Measurements from ENCODE around the gene NOX4.
"Not testable (repeated sequence)": the region's sequence is repeated elsewhere in the genome, so short reads cannot be mapped to it uniquely, and the experiment has no call there.

NOX4 gene

GRCh38 chr11:89433278-89433677, 57.9 kb downstream of the NOX4 start:
- DNase-seq (ENCODE audit: low read depth): no peak
- TF ChIP-seq CTCF (conservative IDR thresholded peaks at IDR 0.05; ENCODE audit: control insufficient read depth, insufficient read depth, low read depth, low read length): no peak
- no peak overlapping the region for H3K4me3 ChIP-seq (ENCODE audit: control insufficient read depth, low read depth, low read length)

- not testable (repeated sequence) for DNase-seq (ENCODE audit: low read depth); H3K4me3 ChIP-seq (ENCODE audit: control insufficient read depth, low read depth, low read length)
Measured at GRCh38 chr11:89432182-89432581, 59.0 kb downstream of the NOX4 start.

- not testable (repeated sequence) for DNase-seq (ENCODE audit: low read depth); H3K4me3 ChIP-seq (ENCODE audit: control insufficient read depth, low read depth, low read length)
Measured at GRCh38 chr11:89426501-89426900, 64.7 kb downstream of the NOX4 start.

- DNase-seq (ENCODE audit: low read depth): no peak
- no peak for TF ChIP-seq CTCF (conservative IDR thresholded peaks at IDR 0.05; ENCODE audit: control insufficient read depth, insufficient read depth, low read depth, low read length)
- no peak overlapping the region for H3K4me3 ChIP-seq (ENCODE audit: control insufficient read depth, low read depth, low read length)
Measured at GRCh38 chr11:89421718-89422117, 69.5 kb downstream of the NOX4 start.

- TF ChIP-seq CTCF (conservative IDR thresholded peaks at IDR 0.05; ENCODE audit: control insufficient read depth, insufficient read depth, low read depth, low read length): no peak
- H3K4me3 ChIP-seq (ENCODE audit: control insufficient read depth, low read depth, low read length): no peak overlapping the region
- no peak for DNase-seq (ENCODE audit: low read depth)
Measured at GRCh38 chr11:89420981-89421380, 70.2 kb downstream of the NOX4 start.

- DNase-seq (ENCODE audit: low read depth): no peak
- no peak for TF ChIP-seq CTCF (conservative IDR thresholded peaks at IDR 0.05; ENCODE audit: control insufficient read depth, insufficient read depth, low read depth, low read length)
- H3K4me3 ChIP-seq (ENCODE audit: control insufficient read depth, low read depth, low read length): no peak overlapping the region
Measured at GRCh38 chr11:89416961-89417360, 74.2 kb downstream of the NOX4 start.

- not testable (repeated sequence) for H3K4me3 ChIP-seq (ENCODE audit: control insufficient read depth, low read depth, low read length); DNase-seq (ENCODE audit: low read depth)
Measured at GRCh38 chr11:89411112-89411511, 80.1 kb downstream of the NOX4 start.

- DNase-seq (ENCODE audit: low read depth); H3K4me3 ChIP-seq (ENCODE audit: control insufficient read depth, low read depth, low read length): not testable (repeated sequence)
Measured at GRCh38 chr11:89410666-89411065, 80.5 kb downstream of the NOX4 start.

GRCh38 chr11:89408441-89408840, 82.7 kb downstream of the NOX4 start:
- not testable (repeated sequence) for DNase-seq (ENCODE audit: low read depth)

GRCh38 chr11:89405629-89406028, 85.5 kb downstream of the NOX4 start:
- peak; percentile 8 for TF ChIP-seq CTCF (conservative IDR thresholded peaks at IDR 0.05; ENCODE audit: control insufficient read depth, insufficient read depth, low read depth, low read length)
- peak; percentile 26 for DNase-seq (ENCODE audit: low read depth)
- H3K4me3 ChIP-seq (ENCODE audit: control insufficient read depth, low read depth, low read length): no peak overlapping the region

More at GRCh38 chr11:89408441-89408840, 82.7 kb downstream of the NOX4 start:
- H3K4me3 ChIP-seq (ENCODE audit: control insufficient read depth, low read depth, low read length): not testable (repeated sequence)

- not testable (repeated sequence) for DNase-seq (ENCODE audit: low read depth); H3K4me3 ChIP-seq (ENCODE audit: control insufficient read depth, low read depth, low read length)
Measured at GRCh38 chr11:89391654-89392053, 99.5 kb downstream of the NOX4 start.

GRCh38 chr11:89387501-89387900, 103.7 kb downstream of the NOX4 start:
- not testable (repeated sequence) for DNase-seq (ENCODE audit: low read depth); H3K4me3 ChIP-seq (ENCODE audit: control insufficient read depth, low read depth, low read length)

- H3K4me3 ChIP-seq (ENCODE audit: control insufficient read depth, low read depth, low read length); DNase-seq (ENCODE audit: low read depth): not testable (repeated sequence)
Measured at GRCh38 chr11:89382986-89383385, 108.2 kb downstream of the NOX4 start.
